Osteocyte (in vitro differentiated cells): ENCODE measurements around the gene PRDM16. TPM values are rescaled to one million over a fixed set of nuclear protein-coding genes. Genes with fewer than 3 reads are reported as not detected.

Source experiments
- DNase-seq: peaks from one replicate; pipeline ENCODE4 v3.0.0; 2021; ENCODE audit warnings: mixed read lengths; ENCODE audit not compliant: unreplicated experiment; ENCODE audit errors: extremely low spot score
- H3K27ac Mint-ChIP-seq: one replicate; pipeline ENCODE4 v1.8.0; 2021; ENCODE audit warnings: mild to moderate bottlenecking, mixed read lengths; ENCODE audit not compliant: unreplicated experiment
- H3K27me3 Mint-ChIP-seq: one replicate; pipeline ENCODE4 v1.8.0; 2021; ENCODE audit warnings: mixed read lengths; ENCODE audit not compliant: unreplicated experiment
- H3K36me3 Mint-ChIP-seq: one replicate; pipeline ENCODE4 v1.8.0; 2021; ENCODE audit warnings: mixed read lengths; ENCODE audit not compliant: unreplicated experiment
- H3K4me1 Mint-ChIP-seq: one replicate; pipeline ENCODE4 v1.8.0; 2021; ENCODE audit warnings: mixed read lengths; ENCODE audit not compliant: unreplicated experiment
- H3K4me3 Mint-ChIP-seq: one replicate; pipeline ENCODE4 v1.8.0; 2021; ENCODE audit warnings: mild to moderate bottlenecking, moderate library complexity, mixed read lengths; ENCODE audit not compliant: unreplicated experiment
- H3K9me3 Mint-ChIP-seq: one replicate; pipeline ENCODE4 v1.8.0; 2021; ENCODE audit warnings: mixed read lengths; ENCODE audit not compliant: unreplicated experiment
- total RNA-seq: library from RNA; stranded (reverse); gene quantifications from 2 replicates; pipeline ENCODE4 v1.2.1, GENCODE V29; 2021
- TF ChIP-seq, protein P1 (sequence below): fragments of 200-600 bp; sonication (generic); IDR thresholded peaks from 2 replicates; pipeline ENCODE4 v1.5.0; 2021; ENCODE audit warnings: antibody characterized with exemption, mild to moderate bottlenecking, moderate library complexity

PRDM16 gene
- total RNA-seq, 1 donor from 2014 or later = 7.1 TPM

DNA sequence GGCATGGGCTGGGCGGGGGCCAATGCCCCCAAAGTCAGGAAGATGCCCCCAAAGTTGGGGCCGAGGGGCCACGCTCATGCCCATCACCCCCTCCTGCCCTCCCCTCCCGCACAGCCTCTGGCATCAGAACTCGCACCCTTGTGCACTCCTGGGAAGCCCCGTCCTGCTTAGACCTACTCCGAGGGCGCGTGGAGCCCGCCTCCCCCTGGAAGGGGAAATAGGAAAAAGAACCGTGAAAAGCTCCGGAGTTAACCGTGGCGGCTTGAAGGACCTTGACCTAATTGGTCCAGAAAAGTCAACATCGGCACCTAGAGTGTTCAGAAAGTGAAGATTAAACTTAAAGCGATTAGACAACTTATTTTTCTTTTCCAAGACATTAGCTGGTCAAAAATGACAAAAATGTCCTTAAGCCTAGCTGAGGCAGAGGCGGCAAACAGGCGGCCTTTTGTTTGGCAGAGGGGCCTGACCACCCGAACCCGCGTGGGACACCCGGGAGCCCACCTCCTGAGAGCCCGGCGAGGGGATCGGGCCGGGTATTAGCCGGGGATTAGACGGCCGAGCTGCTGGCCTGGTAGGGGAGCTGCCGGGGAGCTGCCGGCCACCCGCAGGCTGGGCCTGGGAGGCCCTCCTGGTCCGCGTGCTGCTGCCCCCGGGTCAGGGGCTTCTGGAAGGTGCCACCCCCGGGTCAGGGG lies 65.5 kb downstream of the PRDM16 start:
- Mint-ChIP-seq H3K27me3 (peaks cover under 1% of the 10 kb centered on the region), H3K4me3 (no peak overlapping the region), H3K36me3 (no peaks in the 10 kb centered on the region), H3K27ac (no peak overlapping the region), H3K4me1 (peaks cover 16% of the 10 kb centered on the region), H3K9me3 (no peaks in the 10 kb centered on the region)
- TF ChIP-seq, protein P1, sequence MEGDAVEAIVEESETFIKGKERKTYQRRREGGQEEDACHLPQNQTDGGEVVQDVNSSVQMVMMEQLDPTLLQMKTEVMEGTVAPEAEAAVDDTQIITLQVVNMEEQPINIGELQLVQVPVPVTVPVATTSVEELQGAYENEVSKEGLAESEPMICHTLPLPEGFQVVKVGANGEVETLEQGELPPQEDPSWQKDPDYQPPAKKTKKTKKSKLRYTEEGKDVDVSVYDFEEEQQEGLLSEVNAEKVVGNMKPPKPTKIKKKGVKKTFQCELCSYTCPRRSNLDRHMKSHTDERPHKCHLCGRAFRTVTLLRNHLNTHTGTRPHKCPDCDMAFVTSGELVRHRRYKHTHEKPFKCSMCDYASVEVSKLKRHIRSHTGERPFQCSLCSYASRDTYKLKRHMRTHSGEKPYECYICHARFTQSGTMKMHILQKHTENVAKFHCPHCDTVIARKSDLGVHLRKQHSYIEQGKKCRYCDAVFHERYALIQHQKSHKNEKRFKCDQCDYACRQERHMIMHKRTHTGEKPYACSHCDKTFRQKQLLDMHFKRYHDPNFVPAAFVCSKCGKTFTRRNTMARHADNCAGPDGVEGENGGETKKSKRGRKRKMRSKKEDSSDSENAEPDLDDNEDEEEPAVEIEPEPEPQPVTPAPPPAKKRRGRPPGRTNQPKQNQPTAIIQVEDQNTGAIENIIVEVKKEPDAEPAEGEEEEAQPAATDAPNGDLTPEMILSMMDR = no peak
- DNase-seq = no peak

DNA sequence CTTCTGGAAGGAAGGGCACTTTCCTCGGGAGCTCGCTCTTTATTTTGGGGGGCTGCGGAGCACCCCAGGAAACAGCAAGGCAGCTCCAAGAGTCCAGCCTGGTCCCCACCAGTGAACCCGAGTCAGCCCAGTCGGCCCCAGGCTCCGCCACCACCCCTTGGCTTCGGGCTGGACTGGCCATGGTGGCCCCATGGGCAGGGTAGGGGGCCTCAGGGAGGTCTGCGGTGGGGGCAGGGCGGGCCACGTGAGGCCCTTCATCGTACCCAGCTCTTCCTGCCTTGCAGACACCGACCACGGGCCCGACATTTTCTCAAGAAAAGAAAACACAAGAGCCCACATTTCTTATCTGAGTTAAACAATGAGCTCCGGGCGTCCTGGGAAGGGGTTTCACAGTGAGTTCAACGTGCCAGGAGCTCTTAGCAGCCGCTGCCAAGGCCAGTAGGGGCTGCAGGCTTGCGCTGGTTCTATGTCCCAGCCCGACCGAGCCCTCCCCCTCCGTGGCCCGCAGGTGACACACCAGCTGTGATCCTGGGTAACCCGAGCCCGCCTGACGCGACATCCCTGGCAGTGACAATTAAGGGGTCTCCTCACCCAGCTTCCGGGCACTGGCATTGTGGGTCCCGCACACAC lies 66.2 kb downstream of the PRDM16 start:
- Mint-ChIP-seq H3K27ac (no peak overlapping the region), H3K36me3 (no peaks in the 10 kb centered on the region), H3K27me3 (peaks cover 4% of the 10 kb centered on the region), H3K9me3 (no peaks in the 10 kb centered on the region), H3K4me3 (no peak overlapping the region), H3K4me1 (peaks cover 16% of the 10 kb centered on the region)
- TF ChIP-seq, protein P1 = no peak
- DNase-seq = no peak

DNA sequence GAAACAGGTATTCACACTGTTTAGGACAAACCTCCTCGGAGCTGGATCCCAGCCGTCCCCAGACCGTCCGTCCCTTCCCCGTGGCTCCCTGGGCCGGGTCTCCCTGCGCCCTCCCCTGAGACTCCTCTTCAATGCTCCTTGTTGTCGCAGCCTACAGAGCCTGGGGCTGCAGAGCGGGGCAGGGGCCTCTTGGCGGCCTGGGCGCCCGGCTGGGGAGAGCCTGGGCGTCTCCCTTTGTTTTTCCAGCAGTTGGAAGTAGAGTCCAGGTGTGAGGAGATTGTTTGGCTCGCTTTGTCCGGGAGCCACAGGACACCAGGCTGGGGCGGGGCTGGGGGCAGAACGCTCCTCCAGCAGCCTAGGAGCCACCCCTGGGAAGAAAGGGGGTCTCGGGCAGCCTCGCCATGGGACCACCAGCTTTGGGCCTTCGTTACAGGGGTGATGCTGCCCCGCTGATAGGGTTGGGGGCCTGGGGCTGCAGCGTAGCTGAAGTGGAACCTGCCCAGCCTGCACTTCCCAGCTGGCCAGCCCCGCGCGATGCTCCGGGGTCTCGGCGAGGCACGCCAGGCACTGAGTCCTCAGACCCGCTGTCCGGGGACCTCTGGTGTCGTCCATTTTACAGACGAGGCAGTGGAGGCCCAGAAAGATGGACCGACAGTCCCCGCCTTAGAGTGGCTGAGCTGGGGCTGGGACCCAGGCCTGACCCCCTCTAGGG lies 66.9 kb downstream of the PRDM16 start:
- DNase-seq = no peak
- Mint-ChIP-seq H3K36me3 (no peaks in the 10 kb centered on the region), H3K27me3 (peaks cover 4% of the 10 kb centered on the region), H3K4me1 (peaks cover 16% of the 10 kb centered on the region), H3K27ac (no peak overlapping the region), H3K9me3 (no peaks in the 10 kb centered on the region), H3K4me3 (no peak overlapping the region)
- TF ChIP-seq, protein P1 = no peak

DNA sequence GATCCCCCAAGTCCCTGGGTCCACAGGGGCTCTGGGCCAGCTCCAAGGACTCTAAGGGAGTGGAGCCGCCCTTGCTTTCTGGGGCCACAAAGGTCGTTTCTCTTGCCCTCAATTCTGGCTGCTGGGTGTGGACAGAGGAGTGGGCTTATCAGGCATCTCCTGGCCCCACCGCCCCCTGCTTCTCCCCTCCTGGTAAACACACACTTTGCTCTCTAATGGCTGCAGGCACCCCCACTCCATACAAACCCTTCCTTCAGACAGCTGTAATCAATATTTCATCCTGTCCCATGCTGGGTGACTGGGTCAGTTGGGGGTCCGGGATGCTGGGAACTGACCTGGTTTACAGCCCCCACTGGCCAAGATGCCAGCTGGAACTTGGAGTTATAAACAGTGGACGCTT lies 67.5 kb downstream of the PRDM16 start:
- peaks cover 16% of the 10 kb centered on the region for H3K4me1 Mint-ChIP-seq
- no peak overlapping the region for H3K27ac Mint-ChIP-seq
- H3K4me3 Mint-ChIP-seq = no peak overlapping the region
- no peak for DNase-seq
- H3K9me3 Mint-ChIP-seq = no peaks in the 10 kb centered on the region
- TF ChIP-seq, protein P1 = no peak
- peaks cover 4% of the 10 kb centered on the region for H3K27me3 Mint-ChIP-seq
- no peaks in the 10 kb centered on the region for H3K36me3 Mint-ChIP-seq
